T-helper 2 cell (primary cell): Measurements from ENCODE around the gene MRPS27.

Experiments
- DNase-seq, 5 experiments: peaks; one replicate each; pipeline versions ENCODE4 v3.0.0 to v3.0.0-alpha.2; 2012 to 2022

MRPS27 gene

GRCh38 chr5:72228960-72229359, 91.1 kb downstream of the MRPS27 start:
- DNase-seq: no peak

- no peak for DNase-seq
Measured at GRCh38 chr5:72226950-72227349, 93.1 kb downstream of the MRPS27 start.

- DNase-seq: no peak
Measured at GRCh38 chr5:72225741-72226140, 94.3 kb downstream of the MRPS27 start.

DNA sequence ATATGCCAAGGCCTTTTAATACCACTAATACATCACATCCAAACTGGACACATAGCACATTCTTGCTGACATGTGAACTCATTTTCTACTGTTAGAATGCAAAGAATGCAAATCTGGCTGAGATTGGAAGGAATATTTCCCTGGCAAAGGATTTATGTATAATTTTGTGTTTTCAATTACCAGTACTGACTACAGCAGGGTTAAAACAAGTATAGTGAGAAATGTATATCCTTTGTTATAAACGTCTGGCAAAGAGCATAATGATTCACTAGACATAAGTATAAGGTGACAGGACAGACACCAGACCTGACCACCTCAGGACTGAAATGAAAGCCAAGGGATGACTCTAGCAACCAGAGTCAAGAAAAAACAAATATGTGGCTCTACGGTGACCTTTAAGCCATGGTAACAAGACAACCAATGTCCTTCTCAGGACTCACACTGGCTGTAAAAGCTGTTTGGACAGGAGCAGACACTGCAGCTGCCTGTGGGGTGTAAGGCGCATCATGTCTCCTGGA, 95.0 kb downstream of the MRPS27 start:
- DNase-seq: no peak

DNA sequence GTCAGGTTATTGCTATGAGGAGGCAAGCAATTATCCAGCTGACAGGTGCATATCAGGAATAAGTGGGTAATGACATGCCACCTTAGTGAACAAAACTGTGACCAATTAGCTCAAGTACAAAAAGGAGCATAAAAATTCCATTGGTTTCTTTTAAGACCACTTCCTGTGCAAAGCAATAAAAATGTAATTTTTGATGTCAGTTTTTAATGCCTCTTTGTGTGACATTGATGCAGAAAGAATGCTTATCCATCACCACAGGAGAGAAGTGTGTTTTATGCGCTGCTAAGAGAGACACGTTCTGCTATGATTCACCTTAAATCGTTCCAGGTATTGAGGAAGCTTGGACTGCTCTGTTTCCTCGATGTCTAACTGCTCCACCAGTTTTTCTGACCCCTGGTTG, 96.7 kb downstream of the MRPS27 start:
- DNase-seq: no peak

DNA sequence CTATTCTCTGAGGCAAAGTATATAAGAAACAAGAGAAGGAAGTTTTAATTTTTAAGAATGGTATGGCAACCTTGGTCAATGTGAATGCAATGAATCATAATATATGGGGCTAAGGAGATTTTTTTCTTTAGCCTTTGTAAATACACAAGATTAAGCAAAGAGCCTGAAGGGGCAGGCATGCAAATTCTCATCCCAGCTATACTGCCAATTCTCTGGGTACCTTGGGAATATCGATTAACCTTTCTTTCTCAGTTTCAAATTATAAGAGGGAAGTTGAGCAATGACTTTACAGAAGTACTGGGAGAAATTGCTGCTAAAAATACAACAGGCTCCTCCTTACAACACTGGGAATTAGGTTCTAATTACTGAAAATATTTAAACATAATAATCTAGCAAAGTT, 97.5 kb downstream of the MRPS27 start:
- DNase-seq: no peak

DNA sequence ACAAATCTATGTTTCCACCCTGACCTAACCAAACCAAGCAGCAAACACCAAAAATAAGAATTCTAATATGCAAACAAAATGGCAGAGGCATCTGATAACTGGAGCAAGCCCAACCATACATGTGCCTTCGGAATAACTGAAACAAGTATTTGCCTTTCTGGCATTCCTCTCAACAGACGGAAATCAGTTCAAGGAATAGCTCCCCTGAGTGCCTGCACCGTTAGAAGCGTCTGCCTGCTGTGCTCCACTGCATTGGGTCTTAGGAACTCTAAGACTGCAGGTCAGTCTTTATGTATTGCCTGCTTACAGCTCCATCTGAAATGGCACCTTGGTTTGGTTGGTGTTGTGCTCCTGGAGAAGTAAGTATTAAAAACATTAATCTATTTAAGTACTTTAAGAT, 98.5 kb downstream of the MRPS27 start:
- DNase-seq: no peak

DNA sequence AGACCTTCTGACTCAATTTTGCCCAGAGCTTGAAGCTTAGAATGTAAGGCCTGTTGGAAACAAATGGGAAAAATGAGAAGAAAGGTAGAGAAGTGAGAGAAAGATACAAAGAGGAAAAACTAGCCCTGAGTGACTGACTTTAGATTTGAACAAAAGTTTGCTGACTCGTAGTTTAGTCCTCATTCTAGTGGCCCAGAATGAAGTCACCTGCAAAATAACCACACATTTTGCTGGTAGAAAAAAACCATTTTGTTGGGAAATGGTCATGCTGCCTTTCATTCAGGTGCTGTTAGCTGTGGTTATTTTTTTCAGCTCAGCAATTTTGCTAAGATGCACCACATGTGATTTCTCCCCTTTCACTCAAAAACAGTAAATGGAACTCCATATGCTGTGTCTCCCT, 98.9 kb downstream of the MRPS27 start:
- no peak for DNase-seq

- DNase-seq: no peak
Measured at GRCh38 chr5:72216756-72217155, 103.3 kb downstream of the MRPS27 start.

GRCh38 chr5:72214168-72214567, 105.9 kb downstream of the MRPS27 start:
- DNase-seq: no peak

DNA sequence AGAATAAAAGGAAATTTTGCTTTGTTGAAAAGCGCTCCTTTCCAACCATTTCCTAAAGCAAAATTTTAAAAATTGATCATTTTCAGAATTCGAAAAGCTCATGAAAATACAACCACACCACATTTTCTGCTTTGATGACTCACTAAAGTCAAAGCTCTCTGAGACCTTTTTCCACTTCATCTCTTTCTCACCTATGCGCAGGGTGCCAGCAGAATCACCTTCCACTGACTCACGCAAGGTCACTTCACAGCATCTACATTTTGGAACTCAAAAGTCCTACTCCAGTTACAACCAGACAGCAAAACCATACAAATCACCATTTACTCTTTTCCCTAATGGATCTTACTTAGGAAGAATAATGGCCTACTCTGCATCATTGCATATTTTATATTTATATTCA, 106.6 kb downstream of the MRPS27 start:
- no peak for DNase-seq

GRCh38 chr5:72212171-72212570, 107.9 kb downstream of the MRPS27 start:
- DNase-seq: no peak

DNA sequence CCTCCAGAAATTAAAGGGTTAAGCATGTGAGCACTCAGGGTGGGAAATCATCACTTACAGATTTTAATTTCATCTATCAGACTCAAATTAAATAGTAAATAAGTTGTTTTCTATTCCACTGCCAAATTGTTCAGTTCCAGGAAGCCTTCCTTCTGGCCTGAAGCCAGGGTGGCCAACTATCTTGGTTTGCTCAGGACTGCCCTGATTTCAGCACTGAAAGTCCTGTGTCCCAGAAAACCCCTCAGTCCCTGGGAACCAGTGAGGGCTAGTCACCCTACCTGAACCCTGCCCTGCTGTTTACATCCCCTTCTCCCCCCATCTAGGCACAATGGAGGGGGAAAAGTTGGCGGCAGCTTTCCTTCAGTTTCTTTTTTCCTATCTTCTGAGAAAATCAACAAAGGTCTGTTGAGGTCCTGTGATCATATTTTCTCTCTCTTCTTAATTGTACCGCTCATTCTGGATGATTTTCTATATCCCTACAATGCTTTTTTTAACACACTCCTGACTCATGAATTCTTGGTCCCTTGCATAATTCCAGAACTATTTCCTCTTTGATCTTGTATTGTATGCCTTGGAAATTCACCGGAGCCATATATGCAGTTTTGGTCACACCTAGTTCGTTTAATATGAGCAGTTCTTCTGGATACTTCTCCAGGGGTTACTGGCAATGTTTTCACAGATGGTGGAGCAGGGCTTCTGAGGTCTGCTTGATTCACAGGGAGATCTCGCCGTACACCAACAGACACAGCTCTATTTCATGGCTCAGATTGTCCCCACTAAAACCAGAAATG, 109.0 kb downstream of the MRPS27 start:
- DNase-seq: no peak

DNA sequence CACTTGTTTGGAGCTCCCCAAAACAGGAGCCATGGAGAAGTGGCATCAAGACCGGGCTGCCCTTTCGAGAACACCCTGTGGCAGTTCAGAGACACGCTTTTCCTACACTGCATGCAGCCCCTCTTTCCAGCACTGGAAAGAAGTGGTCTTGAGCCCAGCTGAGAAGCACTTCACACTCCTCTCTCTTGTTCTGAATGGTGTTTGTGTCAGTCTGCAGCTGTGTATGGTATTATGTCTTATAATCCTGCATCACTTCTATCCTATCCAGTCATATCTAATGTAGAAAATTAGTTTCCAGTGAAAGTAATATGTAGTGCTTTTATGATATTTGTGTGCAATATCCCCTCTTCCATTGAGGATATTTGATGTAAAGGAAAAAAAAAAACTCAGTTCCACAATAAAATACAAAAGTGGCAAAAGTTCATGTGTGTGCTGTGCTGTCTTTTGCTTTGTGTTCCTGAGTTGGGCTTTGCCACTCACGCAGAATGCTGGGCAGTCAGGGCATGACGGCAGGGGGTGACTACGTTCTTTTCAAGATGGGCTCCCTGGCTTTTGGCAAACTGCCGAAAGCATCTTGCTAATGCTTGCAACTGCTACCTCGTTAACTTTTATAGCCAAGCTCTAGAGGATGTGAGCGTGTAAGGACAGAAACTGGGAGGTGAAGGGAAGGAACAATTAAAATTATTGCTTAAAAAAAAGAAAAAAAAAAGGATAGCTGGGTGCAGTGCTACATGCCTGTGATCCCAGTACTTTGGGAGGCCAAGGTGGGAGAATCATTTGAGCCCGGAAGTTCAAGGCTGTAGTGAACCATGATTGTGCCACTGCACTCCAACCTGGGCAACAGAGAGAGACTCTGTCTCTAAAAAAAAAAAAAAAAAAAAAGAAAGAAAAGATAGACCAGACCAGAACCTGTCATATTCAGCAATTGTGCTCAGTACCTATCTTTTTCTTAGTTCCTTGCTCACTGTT, 110.6 kb downstream of the MRPS27 start:
- DNase-seq: no peak

DNA sequence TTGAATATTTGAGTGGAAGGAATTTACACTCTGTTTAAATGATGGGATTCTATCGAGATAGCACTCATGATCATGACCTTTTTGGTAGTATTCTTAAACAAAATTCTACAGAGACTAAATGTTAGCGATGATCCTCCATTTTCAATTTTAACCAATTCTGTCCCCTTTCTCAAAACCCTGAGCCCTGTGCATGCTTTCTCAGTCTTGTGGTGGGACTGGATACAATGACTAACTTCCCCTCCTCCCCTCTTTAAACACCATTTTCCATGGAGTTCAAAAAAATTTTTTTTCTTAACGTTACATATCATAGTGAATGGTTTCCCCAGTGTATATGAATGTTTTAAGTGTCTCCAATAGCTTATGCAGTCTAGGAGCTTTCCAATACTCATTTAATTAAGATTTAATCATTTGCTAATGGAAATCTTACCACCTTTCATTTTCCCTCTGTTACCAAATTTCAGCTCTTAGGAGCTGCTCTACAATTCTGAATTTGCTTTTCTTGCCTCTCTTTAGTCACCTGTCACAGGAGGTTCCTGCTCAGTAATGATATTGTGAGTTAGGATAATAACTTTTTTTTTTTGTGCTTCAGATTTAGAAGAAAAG, 111.6 kb downstream of the MRPS27 start:
- no peak for DNase-seq

DNA sequence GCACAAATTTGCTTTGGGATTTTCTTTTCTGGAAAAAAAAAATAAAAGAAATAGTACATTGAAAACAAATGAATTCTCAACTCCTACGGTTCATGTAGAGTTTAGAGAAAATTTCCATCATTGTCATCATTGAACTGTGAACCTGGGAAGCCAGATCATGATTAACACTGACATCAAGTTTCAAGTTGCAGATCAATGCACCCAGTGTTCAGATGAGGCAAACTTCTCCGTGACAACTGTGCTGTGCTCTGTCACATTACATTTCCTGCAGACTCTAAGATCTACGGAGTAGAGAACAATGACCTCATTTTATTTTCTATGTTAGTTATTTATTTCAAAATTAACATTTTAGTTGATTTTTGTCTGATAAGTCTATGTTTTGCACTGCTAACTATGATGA, 113.0 kb downstream of the MRPS27 start:
- no peak for DNase-seq

DNA sequence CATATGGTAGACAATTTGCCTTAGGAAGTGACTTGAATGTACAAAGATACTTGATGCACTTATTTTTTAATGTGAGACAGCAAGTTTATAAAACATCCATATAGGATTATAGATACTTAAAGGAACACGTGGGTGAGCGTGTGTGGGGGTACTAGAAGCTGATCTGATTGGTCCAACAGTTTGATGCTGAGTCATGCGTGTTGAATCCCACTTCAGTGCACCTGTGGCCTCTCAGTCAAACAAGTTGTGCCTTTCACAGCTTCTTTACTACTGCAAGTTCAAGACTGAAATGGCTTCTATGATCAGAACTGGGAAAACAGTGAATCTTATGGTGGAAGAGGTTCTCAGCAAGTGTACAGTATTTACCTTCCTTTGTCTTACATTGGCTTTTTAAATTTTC, 113.9 kb downstream of the MRPS27 start:
- DNase-seq: no peak

DNA sequence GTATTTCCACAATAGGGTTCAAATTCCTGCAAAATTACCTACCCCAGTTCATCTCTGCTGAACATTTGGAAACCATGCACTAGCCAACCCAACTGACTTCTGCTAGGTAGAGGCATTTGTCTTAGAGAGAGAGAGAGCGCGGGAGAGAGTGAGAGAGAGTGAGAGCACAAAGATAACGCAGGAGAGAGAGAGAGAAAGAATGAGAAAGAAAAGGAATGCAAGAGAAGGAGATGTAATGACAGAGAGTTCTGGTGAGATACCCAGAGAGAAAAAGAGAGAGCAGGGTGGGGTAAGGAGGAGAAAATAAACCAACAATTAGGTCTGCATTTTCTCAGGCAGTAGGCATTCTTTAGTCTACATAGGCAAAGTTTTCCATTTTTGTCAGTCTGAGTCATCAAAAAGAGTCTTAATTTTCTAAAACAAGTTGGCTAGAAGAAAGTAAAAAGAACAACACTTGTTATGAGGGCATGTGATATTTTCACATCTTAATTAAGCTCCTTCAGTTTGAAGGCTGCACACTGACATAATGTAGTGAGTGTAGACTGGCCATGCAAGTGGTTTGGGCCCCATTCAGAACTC, 114.5 kb downstream of the MRPS27 start:
- DNase-seq: no peak

DNA sequence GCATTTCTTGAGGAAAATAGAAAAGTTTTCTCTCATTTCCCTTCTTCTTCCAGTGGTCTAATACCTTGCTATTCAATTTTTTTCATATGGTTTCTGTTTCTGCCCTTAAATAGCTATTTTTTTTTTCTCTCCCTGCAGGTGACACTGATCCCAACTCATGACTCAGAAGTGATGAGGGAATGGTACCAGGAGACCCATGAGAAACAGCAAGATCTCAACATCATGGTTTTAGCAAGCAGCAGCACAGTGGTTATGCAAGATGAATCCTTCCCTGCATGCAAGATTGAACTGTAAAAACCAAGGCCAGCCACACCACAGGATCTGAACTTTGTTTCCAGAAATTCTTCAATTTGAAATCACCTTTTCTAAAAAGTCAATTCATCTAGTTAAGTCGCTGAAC, 115.1 kb downstream of the MRPS27 start:
- no peak for DNase-seq

- no peak for DNase-seq
Measured at GRCh38 chr5:72203251-72203845, 116.7 kb downstream of the MRPS27 start.

DNA sequence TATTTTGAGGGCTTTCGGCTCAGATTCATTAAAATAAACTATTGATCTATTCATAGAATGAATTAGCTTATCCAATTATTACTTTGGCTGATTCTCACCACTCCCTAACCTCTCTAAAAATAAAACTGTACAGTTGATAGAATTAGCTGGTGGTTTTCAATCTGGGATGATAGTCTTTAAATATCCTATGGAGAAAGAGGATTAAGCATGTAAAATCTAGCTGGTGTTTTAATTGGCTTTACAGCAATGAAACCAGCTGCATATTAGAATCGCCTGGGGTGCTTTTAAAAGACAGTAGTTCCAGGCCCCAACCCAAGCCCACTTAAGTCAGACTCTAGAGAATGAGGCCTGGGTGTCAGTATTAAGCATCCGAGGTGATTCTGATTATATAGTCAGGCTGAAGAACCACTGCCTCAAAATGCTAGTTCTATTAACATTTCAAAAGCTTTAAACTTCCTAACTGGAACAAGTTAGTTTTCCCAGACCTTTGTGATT, 117.7 kb downstream of the MRPS27 start:
- DNase-seq: no peak

DNA sequence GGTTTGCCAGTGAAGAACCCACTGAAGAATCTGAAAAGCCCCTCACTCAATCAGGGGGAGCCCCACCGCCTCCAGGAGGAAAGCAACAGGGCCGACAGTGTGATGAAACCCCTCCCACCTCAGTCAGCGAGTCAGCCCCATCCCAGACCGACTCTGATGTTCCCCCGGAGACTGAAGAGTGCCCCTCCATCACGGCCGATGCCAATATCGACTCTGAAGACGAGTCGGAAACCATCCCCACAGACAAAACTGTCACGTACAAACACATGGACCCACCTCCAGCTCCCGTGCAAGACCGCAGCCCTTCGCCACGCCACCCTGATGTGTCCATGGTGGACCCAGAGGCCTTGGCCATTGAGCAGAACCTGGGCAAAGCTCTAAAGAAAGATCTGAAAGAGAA, 120.4 kb downstream of the MRPS27 start:
- DNase-seq: no peak
